Measurements from ENCODE around the gene NCOA3. TPM values are rescaled to one million over a fixed set of nuclear protein-coding genes. Genes with fewer than 3 reads are reported as not detected.

Gene NCOA3
- total RNA-seq, 4 donors from 2014 or later: 41.6 to 74.7 (median 55.8) TPM

DNA sequence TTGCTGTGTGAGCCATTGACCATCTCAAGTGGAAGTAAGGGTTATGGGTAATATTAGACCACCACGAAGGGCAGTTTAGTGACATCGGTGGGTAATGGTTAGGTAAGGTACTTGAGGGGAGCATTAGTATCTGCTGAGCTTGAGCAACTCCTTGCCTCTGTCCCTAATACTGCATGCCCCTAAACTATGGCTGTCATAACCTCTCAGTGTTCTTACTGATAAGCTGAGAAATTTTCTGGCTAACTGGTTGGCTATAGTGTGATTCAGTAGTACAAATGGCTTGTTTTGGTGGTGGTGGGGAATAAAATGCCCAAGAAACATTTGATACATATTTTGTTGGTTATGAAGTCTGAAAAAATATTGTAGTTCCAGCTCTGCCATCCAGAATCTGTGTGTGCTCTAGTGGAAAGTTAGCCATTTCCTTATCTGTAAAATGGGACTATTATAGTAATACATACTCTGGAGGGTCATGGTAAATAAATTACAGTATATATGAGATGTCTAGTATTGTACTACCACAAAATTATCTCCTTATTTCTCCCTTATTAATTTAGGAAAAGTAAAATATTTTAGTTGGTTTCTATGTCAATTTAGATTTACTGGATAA, 113.1 kb downstream of the NCOA3 start:
- TF ChIP-seq, protein P1, sequence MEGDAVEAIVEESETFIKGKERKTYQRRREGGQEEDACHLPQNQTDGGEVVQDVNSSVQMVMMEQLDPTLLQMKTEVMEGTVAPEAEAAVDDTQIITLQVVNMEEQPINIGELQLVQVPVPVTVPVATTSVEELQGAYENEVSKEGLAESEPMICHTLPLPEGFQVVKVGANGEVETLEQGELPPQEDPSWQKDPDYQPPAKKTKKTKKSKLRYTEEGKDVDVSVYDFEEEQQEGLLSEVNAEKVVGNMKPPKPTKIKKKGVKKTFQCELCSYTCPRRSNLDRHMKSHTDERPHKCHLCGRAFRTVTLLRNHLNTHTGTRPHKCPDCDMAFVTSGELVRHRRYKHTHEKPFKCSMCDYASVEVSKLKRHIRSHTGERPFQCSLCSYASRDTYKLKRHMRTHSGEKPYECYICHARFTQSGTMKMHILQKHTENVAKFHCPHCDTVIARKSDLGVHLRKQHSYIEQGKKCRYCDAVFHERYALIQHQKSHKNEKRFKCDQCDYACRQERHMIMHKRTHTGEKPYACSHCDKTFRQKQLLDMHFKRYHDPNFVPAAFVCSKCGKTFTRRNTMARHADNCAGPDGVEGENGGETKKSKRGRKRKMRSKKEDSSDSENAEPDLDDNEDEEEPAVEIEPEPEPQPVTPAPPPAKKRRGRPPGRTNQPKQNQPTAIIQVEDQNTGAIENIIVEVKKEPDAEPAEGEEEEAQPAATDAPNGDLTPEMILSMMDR (IDR thresholded peaks at IDR 0.05; ENCODE audit: low read depth): no peak

- TF ChIP-seq, protein P1 (IDR thresholded peaks at IDR 0.05; ENCODE audit: low read depth): no peak
Observed at GRCh38 chr20:47618479-47618878, 116.8 kb downstream of the NCOA3 start.

GRCh38 chr20:47620808-47621805, 119.4 kb downstream of the NCOA3 start:
- TF ChIP-seq, protein P1 (IDR thresholded peaks at IDR 0.05; ENCODE audit: low read depth): no peak

DNA sequence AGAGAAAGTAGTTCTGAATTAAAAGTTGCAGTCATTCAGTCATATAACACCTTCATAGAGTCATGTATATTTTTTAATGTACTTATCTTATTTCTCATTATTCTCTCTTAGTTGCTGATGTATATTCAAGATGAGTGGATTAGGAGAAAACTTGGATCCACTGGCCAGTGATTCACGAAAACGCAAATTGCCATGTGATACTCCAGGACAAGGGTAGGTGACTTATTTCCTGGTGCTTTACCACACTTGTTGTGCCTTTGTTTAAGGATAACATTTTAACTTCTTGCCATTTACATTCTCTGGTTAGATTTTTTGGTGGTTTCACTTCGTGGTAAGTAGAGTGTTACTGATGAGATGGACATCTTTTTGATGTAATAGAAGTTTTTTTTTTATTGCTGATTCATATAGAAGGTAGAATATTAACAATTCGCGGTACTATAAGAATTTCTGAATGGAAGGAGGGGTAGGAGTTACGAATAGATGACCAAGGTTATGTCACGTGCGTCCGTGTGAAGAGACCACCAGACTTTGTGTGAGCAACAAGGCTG, 120.5 kb downstream of the NCOA3 start:
- TF ChIP-seq, protein P1 (IDR thresholded peaks at IDR 0.05; ENCODE audit: low read depth): no peak

DNA sequence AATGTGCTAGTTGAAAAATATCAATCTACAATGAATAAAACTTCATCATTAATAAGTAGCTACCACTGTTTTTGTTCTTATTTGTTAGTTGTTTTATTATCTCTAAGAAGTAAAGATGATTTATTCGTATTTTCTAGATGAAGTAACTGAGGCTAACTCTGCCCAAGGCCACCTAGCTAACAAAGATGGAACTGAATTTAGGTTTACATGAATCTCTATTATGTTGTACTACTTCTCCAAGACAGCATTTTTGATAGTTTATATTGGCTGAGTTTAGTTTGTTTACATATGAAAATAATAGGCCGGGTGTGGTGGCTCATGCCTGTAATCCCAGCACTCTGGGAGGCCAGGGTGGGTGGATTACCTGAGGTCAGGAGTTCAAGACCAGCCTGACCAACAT, 121.5 kb downstream of the NCOA3 start:
- TF ChIP-seq, protein P1 (IDR thresholded peaks at IDR 0.05; ENCODE audit: low read depth): no peak

DNA sequence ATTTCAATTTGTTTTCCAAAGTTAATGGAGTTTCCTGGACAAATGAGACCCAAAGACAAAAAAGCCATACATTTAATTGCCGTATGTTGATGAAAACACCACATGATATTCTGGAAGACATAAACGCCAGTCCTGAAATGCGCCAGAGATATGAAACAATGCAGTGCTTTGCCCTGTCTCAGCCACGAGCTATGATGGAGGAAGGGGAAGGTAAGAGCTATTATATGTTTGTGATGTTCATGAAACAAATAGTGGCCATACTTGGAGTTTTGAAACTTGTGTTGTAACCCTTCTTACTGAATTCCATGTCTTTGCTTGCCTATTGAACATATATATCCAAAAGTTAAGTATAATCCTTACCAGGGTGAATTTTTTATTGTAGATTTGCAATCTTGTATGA, 125.9 kb downstream of the NCOA3 start:
- TF ChIP-seq, protein P1 (IDR thresholded peaks at IDR 0.05; ENCODE audit: low read depth): no peak

DNA sequence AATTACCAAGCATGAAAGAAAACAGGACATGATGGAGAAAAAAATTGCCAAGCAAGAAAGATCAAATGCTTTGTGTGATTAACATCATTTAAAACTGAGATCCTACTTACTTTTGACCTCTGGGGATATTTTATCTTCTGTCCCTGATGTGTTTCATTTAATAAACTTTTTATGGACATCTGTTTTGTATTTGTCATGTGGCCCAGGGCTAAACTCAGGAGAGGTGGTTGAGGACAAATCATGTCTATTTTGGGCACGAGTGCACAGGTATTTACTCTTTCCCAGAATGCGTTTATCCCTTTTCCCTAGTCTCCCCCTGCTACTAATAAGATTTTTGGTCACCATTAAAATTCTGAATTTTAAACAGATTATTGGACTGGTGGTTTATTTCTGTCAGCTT, 128.2 kb downstream of the NCOA3 start:
- TF ChIP-seq, protein P1 (IDR thresholded peaks at IDR 0.05; ENCODE audit: low read depth): no peak
